ENCODE results near the gene NCKAP1. TPM values are rescaled to one million over a fixed set of nuclear protein-coding genes. Genes with fewer than 3 reads are reported as not detected.

Gene NCKAP1
- total and polyA plus RNA-seq, 10 of the 15 experiments (the other 5 are each of a cell fraction or from before 2014, with no cell fraction given) = 0.11 to 1.5 (median 0.52) TPM

DNA sequence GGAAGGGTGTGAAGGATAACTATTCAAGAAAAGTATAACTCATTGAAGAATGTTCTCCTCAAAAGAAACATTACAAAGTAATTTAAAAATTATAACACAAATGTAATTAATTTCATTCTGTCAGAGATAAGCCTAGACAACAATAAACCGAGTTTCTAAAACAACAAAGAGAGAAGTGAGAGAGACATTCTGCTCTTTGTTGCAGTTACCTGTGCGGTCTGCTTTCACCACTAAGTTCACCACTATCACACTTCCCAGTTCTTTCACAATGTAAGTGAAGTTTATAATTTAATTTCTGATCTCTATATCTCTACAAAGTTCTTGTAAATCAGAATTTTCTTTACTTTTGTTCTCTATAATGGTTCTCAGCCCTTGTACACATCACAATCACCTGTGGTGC lies 95.5 kb downstream of the NCKAP1 start (continued):
- TF ChIP-seq, protein P1, sequence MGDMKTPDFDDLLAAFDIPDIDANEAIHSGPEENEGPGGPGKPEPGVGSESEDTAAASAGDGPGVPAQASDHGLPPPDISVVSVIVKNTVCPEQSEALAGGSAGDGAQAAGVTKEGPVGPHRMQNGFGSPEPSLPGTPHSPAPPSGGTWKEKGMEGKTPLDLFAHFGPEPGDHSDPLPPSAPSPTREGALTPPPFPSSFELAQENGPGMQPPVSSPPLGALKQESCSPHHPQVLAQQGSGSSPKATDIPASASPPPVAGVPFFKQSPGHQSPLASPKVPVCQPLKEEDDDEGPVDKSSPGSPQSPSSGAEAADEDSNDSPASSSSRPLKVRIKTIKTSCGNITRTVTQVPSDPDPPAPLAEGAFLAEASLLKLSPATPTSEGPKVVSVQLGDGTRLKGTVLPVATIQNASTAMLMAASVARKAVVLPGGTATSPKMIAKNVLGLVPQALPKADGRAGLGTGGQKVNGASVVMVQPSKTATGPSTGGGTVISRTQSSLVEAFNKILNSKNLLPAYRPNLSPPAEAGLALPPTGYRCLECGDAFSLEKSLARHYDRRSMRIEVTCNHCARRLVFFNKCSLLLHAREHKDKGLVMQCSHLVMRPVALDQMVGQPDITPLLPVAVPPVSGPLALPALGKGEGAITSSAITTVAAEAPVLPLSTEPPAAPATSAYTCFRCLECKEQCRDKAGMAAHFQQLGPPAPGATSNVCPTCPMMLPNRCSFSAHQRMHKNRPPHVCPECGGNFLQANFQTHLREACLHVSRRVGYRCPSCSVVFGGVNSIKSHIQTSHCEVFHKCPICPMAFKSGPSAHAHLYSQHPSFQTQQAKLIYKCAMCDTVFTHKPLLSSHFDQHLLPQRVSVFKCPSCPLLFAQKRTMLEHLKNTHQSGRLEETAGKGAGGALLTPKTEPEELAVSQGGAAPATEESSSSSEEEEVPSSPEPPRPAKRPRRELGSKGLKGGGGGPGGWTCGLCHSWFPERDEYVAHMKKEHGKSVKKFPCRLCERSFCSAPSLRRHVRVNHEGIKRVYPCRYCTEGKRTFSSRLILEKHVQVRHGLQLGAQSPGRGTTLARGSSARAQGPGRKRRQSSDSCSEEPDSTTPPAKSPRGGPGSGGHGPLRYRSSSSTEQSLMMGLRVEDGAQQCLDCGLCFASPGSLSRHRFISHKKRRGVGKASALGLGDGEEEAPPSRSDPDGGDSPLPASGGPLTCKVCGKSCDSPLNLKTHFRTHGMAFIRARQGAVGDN (IDR thresholded peaks at IDR 0.05) = no peak
- TF ChIP-seq, protein P2, sequence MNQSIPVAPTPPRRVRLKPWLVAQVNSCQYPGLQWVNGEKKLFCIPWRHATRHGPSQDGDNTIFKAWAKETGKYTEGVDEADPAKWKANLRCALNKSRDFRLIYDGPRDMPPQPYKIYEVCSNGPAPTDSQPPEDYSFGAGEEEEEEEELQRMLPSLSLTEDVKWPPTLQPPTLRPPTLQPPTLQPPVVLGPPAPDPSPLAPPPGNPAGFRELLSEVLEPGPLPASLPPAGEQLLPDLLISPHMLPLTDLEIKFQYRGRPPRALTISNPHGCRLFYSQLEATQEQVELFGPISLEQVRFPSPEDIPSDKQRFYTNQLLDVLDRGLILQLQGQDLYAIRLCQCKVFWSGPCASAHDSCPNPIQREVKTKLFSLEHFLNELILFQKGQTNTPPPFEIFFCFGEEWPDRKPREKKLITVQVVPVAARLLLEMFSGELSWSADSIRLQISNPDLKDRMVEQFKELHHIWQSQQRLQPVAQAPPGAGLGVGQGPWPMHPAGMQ (IDR thresholded peaks at IDR 0.05; ENCODE audit: borderline replicate concordance) = no peak
- TF ChIP-seq, protein P3, sequence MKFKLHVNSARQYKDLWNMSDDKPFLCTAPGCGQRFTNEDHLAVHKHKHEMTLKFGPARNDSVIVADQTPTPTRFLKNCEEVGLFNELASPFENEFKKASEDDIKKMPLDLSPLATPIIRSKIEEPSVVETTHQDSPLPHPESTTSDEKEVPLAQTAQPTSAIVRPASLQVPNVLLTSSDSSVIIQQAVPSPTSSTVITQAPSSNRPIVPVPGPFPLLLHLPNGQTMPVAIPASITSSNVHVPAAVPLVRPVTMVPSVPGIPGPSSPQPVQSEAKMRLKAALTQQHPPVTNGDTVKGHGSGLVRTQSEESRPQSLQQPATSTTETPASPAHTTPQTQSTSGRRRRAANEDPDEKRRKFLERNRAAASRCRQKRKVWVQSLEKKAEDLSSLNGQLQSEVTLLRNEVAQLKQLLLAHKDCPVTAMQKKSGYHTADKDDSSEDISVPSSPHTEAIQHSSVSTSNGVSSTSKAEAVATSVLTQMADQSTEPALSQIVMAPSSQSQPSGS (IDR thresholded peaks at IDR 0.05; ENCODE audit: low read length) = no peak
- TF ChIP-seq ZNF24 (IDR thresholded peaks at IDR 0.05) (no peak), KAT2A (conservative IDR thresholded peaks at IDR 0.05; ENCODE audit: control insufficient read depth, low read depth, low read length) (no peak)

DNA sequence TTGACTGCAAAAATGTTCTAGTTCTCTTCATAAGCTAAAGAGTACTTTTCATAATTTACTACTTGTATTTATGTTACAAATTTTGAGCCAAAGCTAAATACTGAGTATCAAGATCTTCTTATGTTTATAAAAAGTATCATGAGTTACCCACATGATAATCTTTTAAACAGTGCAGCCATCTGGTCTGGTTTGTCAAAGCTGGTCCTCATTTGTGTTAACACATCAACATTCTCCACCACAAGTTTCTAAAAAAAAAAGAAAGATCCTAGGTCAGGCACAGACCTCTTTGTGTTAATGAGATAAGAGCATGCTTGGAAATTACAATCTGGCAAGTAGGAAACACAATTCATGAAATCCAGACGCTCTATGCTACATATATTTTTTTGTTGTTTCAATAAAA lies 96.3 kb downstream of the NCKAP1 start:
- H3K27me3 ChIP-seq (replicated peaks in 1 of 2; ENCODE audit: control insufficient read depth in 2 of 2, insufficient read depth in 2 of 2, low read length in 1 of 2) = no peaks in the 10 kb centered on the region
- H3K4me1 ChIP-seq (ENCODE audit: control insufficient read depth, insufficient read depth, low read length) = no peaks in the 10 kb centered on the region
- H3K36me3 ChIP-seq (ENCODE audit: control insufficient read depth in 2 of 2, insufficient read depth in 2 of 2, low read length in 1 of 2) = no peaks in the 10 kb centered on the region
- ChIA-PET CTCF (no interaction called here), POLR2A (no interaction called here), SMC1A (ENCODE audit: uncharacterized antibody, unreplicated experiment) (interaction anchor here (0.8 kb wide), 1 partner anchor 9 kb away, joined by 3 read pairs; no protein-coding TSS in a partner anchor), RAD21 (ENCODE audit: unreplicated experiment) (interaction anchor here (1.0 kb wide), 1 partner anchor 38 kb away, joined by 3 read pairs; no protein-coding TSS in a partner anchor)
- H3K9ac ChIP-seq (ENCODE audit: control insufficient read depth, insufficient read depth, low read length) = no peak overlapping the region
- H3K79me2 ChIP-seq (ENCODE audit: control insufficient read depth, insufficient read depth, low read length) = no peaks in the 10 kb centered on the region
- H3K27ac ChIP-seq (ENCODE audit: control insufficient read depth, insufficient read depth) = no peak overlapping the region
- FAIRE-seq = no peak
- H4K20me1 ChIP-seq (ENCODE audit: control insufficient read depth, insufficient read depth) = no peaks in the 10 kb centered on the region
- no peak overlapping the region for H3K4me3 ChIP-seq
- DNase-seq (ENCODE audit: low read depth, low spot score) = no peak
- TF ChIP-seq MEF2A (IDR thresholded peaks at IDR 0.05; ENCODE audit: insufficient read depth, low read depth, low read length) (no peak), ZNF622 (IDR thresholded peaks at IDR 0.05) (no peak), POU2F2 (IDR thresholded peaks at IDR 0.05; ENCODE audit: borderline replicate concordance, low read depth, low read length) (no peak), RFX5 (IDR thresholded peaks at IDR 0.05; ENCODE audit: low read depth, low read length) (no peak)
- TF ChIP-seq, protein P4, sequence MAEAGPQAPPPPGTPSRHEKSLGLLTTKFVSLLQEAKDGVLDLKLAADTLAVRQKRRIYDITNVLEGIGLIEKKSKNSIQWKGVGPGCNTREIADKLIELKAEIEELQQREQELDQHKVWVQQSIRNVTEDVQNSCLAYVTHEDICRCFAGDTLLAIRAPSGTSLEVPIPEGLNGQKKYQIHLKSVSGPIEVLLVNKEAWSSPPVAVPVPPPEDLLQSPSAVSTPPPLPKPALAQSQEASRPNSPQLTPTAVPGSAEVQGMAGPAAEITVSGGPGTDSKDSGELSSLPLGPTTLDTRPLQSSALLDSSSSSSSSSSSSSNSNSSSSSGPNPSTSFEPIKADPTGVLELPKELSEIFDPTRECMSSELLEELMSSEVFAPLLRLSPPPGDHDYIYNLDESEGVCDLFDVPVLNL (IDR thresholded peaks at IDR 0.05; ENCODE audit: low read depth, low read length) = no peak
- intact Hi-C loops (cut with micrococcal nuclease; ENCODE audit: unreplicated experiment) = no loop called here
- no peaks in the 10 kb centered on the region for H3K9me3 ChIP-seq (replicated peaks; ENCODE audit: control insufficient read depth, insufficient read depth, low read length)
- BruUV-seq (replicated peaks) = no TSS peak
- ATAC-seq = no peak
- H3K4me2 ChIP-seq (ENCODE audit: control insufficient read depth, insufficient read depth) = no peak overlapping the region
- no peak overlapping the region for H2AFZ ChIP-seq (ENCODE audit: control insufficient read depth, low read depth, low read length)
- in situ Hi-C loops (cut with MboI) = no loop called here
- WGBS (ENCODE audit: insufficient coverage, insufficient replicate concordance, low lambda C conversion rate, missing lambda C conversion rate) = 54% methylated on average over 1 of the region's 1 CpG
